Measurements from ENCODE around the gene METTL3.

The METTL3 gene

GRCh38 chr14:21476523-21476924 is 34.6 kb downstream of the METTL3 start:
- DNase-seq = peak in 1 of 2 donors; percentile 75

GRCh38 chr14:21475767-21476522 is 35.2 kb downstream of the METTL3 start:
- DNase-seq = no peak

- DNase-seq = no peak
These were observed 43.5 kb downstream of the METTL3 start for GRCh38 chr14:21467616-21468015.

- DNase-seq = peak; percentile 99
These were observed 55.0 kb downstream of the METTL3 start, which contains the start of gene CHD8 for GRCh38 chr14:21455912-21456667. CHD8 (minus strand) TSS chr14:21456123; CDS start chr14:21431643, 24,480 bp downstream.

- DNase-seq = peak; percentile 30 to 48
These were observed 55.6 kb downstream of the METTL3 start for GRCh38 chr14:21455592-21455911.

- DNase-seq = no peak
These were observed 56.1 kb downstream of the METTL3 start for GRCh38 chr14:21454843-21455544.

GRCh38 chr14:21449899-21450216 is 61.3 kb downstream of the METTL3 start:
- DNase-seq = no peak
